IMR-90 (cell line): ENCODE measurements around the gene CAST. TPM values are rescaled to one million over a fixed set of nuclear protein-coding genes. Genes with fewer than 3 reads are reported as not detected.

Experiments used
- ATAC-seq: fragments of 200-7000 bp; cut with Tn5 transposase; 2 replicates; pipeline ENCODE4 v1.9.1; 2020; ENCODE audit warnings: low read depth, mild to moderate bottlenecking, moderate library complexity
- BruUV-seq: library from RNA; stranded (reverse); fragments of 400-500 nt; replicated peaks from 2 replicates; lab custom pipeline; 2021; lab: Mats Ljungman, UMichigan
- CTCF ChIA-PET: fragments of 300-600 bp; formaldehyde crosslinking; extraction: SDS; loops from one replicate; lab custom pipeline; 2021; ENCODE audit warnings: antibody characterized with exemption; lab: Yijun Ruan, JAX
- POLR2A ChIA-PET: fragments of 300-600 bp; sonication (Branson Sonifier 250); formaldehyde crosslinking; loops from one replicate; lab custom pipeline; 2022; ENCODE audit warnings: antibody characterized with exemption; ENCODE audit not compliant: unreplicated experiment; lab: Charles Lee
- DNase-seq: peaks from one replicate; pipeline ENCODE4 v3.0.0; 2013
- H2AFZ ChIP-seq: replicated peaks from 2 replicates; pipeline ENCODE3; 2013; ENCODE audit warnings: low read length, mild to moderate bottlenecking; ENCODE audit not compliant: poor library complexity
- H2AK5ac ChIP-seq: 2 replicates; pipeline ENCODE4 v1.6.1; 2013; ENCODE audit warnings: low read depth, low read length, inconsistent platforms
- H2AK9ac ChIP-seq: replicated peaks from 2 replicates; pipeline ENCODE3; 2013; ENCODE audit warnings: mild to moderate bottlenecking, low read depth, low read length, moderate library complexity; ENCODE audit not compliant: poor library complexity
- H2BK120ac ChIP-seq: 2 replicates; pipeline ENCODE4 v1.6.1; 2013; ENCODE audit warnings: low read depth, low read length, inconsistent platforms
- H2BK15ac ChIP-seq: 3 replicates; pipeline ENCODE4 v1.6.1; 2013; ENCODE audit warnings: low read depth, low read length, inconsistent platforms
- H2BK20ac ChIP-seq: 2 replicates; pipeline ENCODE4 v1.6.1; 2013; ENCODE audit warnings: low read depth, mild to moderate bottlenecking, inconsistent platforms, low read length, moderate library complexity
- H2BK5ac ChIP-seq: 2 replicates; pipeline ENCODE4 v1.6.1; 2013; ENCODE audit warnings: mild to moderate bottlenecking, low read depth, low read length, inconsistent platforms; ENCODE audit not compliant: poor library complexity, severe bottlenecking
- H3K14ac ChIP-seq: replicated peaks from 2 replicates; pipeline ENCODE4 v1.6.1; 2013; ENCODE audit warnings: low read depth, low read length, inconsistent platforms
- H3K18ac ChIP-seq: 2 replicates; pipeline ENCODE4 v1.6.1; 2013; ENCODE audit warnings: low read depth, low read length, control low read depth
- H3K23ac ChIP-seq: 2 replicates; pipeline ENCODE4 v1.6.1; 2013; ENCODE audit warnings: low read depth, low read length, inconsistent platforms
- H3K27ac ChIP-seq: 2 replicates; pipeline ENCODE4 v1.5.1; 2013; ENCODE audit warnings: mild to moderate bottlenecking, control low read depth, low read length; ENCODE audit not compliant: insufficient read depth
- H3K27me3 ChIP-seq: 2 replicates; pipeline ENCODE4 v1.6.1; 2013; ENCODE audit warnings: low read length; ENCODE audit not compliant: control insufficient read depth, insufficient read depth
- H3K36me3 ChIP-seq: 2 replicates; pipeline ENCODE4 v1.6.1; 2013; ENCODE audit warnings: low read length, mixed read lengths; ENCODE audit not compliant: control insufficient read depth, insufficient read depth
- H3K4ac ChIP-seq: 2 replicates; pipeline ENCODE4 v1.6.1; 2013; ENCODE audit warnings: low read depth, low read length, inconsistent platforms
- H3K4me1 ChIP-seq: 2 replicates; pipeline ENCODE4 v1.6.1; 2013; ENCODE audit warnings: low read length, mixed read lengths; ENCODE audit not compliant: control insufficient read depth, insufficient read depth
- H3K4me2 ChIP-seq: 2 replicates; pipeline ENCODE4 v1.6.1; 2013; ENCODE audit warnings: low read depth, mild to moderate bottlenecking, control low read depth, low read length, moderate library complexity
- H3K4me3 ChIP-seq: 2 replicates; pipeline ENCODE4 v1.5.1; 2013; ENCODE audit warnings: low read depth, mild to moderate bottlenecking, control low read depth, low read length, moderate library complexity; ENCODE audit not compliant: insufficient read depth
- H3K56ac ChIP-seq: 2 replicates; pipeline ENCODE4 v1.6.1; 2013; ENCODE audit warnings: low read length, inconsistent platforms; ENCODE audit not compliant: insufficient read depth; ENCODE audit errors: extremely low read depth
- H3K79me1 ChIP-seq, 2 experiments: 2 replicates each; pipeline ENCODE4 v1.6.1; 2013; ENCODE audit warnings: low read length in 2 of 2, inconsistent platforms in 1 of 2, low read depth in 1 of 2
- H3K9ac ChIP-seq: 2 replicates; pipeline ENCODE4 v1.6.1; 2013; ENCODE audit warnings: low read depth, low read length, control low read depth
- H3K9me1 ChIP-seq: 2 replicates; pipeline ENCODE4 v1.6.1; 2013; ENCODE audit warnings: low read length, inconsistent platforms; ENCODE audit not compliant: insufficient read depth
- H3K9me3 ChIP-seq: 2 replicates; pipeline ENCODE4 v1.6.1; 2013; ENCODE audit warnings: low read length; ENCODE audit not compliant: control insufficient read depth, insufficient read depth
- H4K20me1 ChIP-seq: 2 replicates; pipeline ENCODE4 v1.6.1; 2013; ENCODE audit warnings: low read length, inconsistent platforms; ENCODE audit not compliant: insufficient read depth
- H4K5ac ChIP-seq: 2 replicates; pipeline ENCODE4 v1.6.1; 2013; ENCODE audit warnings: mild to moderate bottlenecking, low read depth, low read length, control low read depth
- H4K8ac ChIP-seq, 2 experiments: 2 replicates each; pipeline ENCODE4 v1.6.1; 2013; ENCODE audit warnings: low read depth in 2 of 2, low read length in 2 of 2, control low read depth in 1 of 2, inconsistent platforms in 1 of 2
- H4K91ac ChIP-seq: 2 replicates; pipeline ENCODE4 v1.6.1; 2013; ENCODE audit warnings: low read depth, low read length, inconsistent platforms; ENCODE audit not compliant: insufficient read depth
- BHLHE40 ChIP-seq: fragments of 150-350 bp; IDR thresholded peaks from 2 replicates; pipeline ENCODE4 v1.6.1; 2016; ENCODE audit warnings: mild to moderate bottlenecking, low read depth, low read length
- CEBPB ChIP-seq: IDR thresholded peaks from 2 replicates; pipeline ENCODE4 v1.6.1; 2012; ENCODE audit warnings: low read depth, low read length, improper control_type of control experiment
- CHD1 ChIP-seq: IDR thresholded peaks from 2 replicates; pipeline ENCODE4 v1.6.1; 2012; ENCODE audit warnings: low read depth, low read length, improper control_type of control experiment
- FOS ChIP-seq: fragments of 150-350 bp; IDR thresholded peaks from 2 replicates; pipeline ENCODE4 v1.6.1; 2016; ENCODE audit warnings: low read depth, low read length
- MAFK ChIP-seq: IDR thresholded peaks from 2 replicates; pipeline ENCODE4 v1.6.1; 2012; ENCODE audit warnings: low read depth, low read length, improper control_type of control experiment
- MAZ ChIP-seq: IDR thresholded peaks from 2 replicates; pipeline ENCODE4 v1.6.1; 2012; ENCODE audit warnings: low read depth, mild to moderate bottlenecking, low read length, improper control_type of control experiment, moderate library complexity, borderline replicate concordance
- MXI1 ChIP-seq: IDR thresholded peaks from 2 replicates; pipeline ENCODE4 v1.6.1; 2012; ENCODE audit warnings: low read depth, mild to moderate bottlenecking, low read length, moderate library complexity, borderline replicate concordance
- NFE2L2 ChIP-seq: fragments of 150-350 bp; IDR thresholded peaks from 2 replicates; pipeline ENCODE4 v1.6.1; 2016; ENCODE audit warnings: low read depth, mild to moderate bottlenecking, low read length
- POLR2A ChIP-seq: IDR thresholded peaks from 2 replicates; pipeline ENCODE4 v1.6.1; 2012; ENCODE audit warnings: mild to moderate bottlenecking, low read depth, low read length
- RAD21 ChIP-seq: IDR thresholded peaks from 2 replicates; pipeline ENCODE4 v1.6.1; 2012; ENCODE audit warnings: low read length, improper control_type of control experiment
- RCOR1 ChIP-seq: IDR thresholded peaks from 2 replicates; pipeline ENCODE4 v1.6.1; 2012; ENCODE audit warnings: mild to moderate bottlenecking, low read length, improper control_type of control experiment; ENCODE audit not compliant: insufficient replicate concordance
- RFX5 ChIP-seq: IDR thresholded peaks from 2 replicates; pipeline ENCODE4 v1.8.0; 2012; ENCODE audit warnings: low read depth, mild to moderate bottlenecking, low read length, moderate library complexity
- SMC3 ChIP-seq: fragments of 150-350 bp; IDR thresholded peaks from 2 replicates; pipeline ENCODE4 v1.6.1; 2016; ENCODE audit warnings: low read depth, mild to moderate bottlenecking, antibody characterized with exemption, low read length, moderate library complexity
- dilution Hi-C: fragments of 300-500 bp; cut with HindIII; formaldehyde crosslinking; loops from one replicate; pipeline ENCODE4 v1.14.3; 2018; ENCODE audit warnings: low sequenced_read_pairs; ENCODE audit not compliant: unreplicated experiment
- in situ Hi-C: fragments of 300-500 bp; cut with MboI; formaldehyde crosslinking; loops from 3 replicates; pipeline ENCODE4 v1.14.3; 2019; ENCODE audit warnings: low sequenced_read_pairs, inconsistent platforms, mixed read lengths
- intact Hi-C: fragments of 100-400 bp; cut with micrococcal nuclease; formaldehyde crosslinking; loops from 2 replicates; pipeline ENCODE4 v1.10.0; 2022
- polyA plus RNA-seq, 3 experiments: library from polyadenylated mRNA; depleted of rRNA; stranded (reverse); fragments of >200 nt; gene quantifications; 2 replicates each; pipeline ENCODE4 v1.2.3, GENCODE V29; 2012; ENCODE audit warnings: low replicate concordance in 1 of 3
- total RNA-seq: library from RNA; depleted of rRNA; stranded (reverse); fragments of >200 nt; gene quantifications from 2 replicates; pipeline ENCODE4 v1.2.3, GENCODE V29; 2012
- TF ChIP-seq, protein P1 (sequence below): fragments of 150-350 bp; IDR thresholded peaks from 2 replicates; pipeline ENCODE4 v1.6.1; 2016; ENCODE audit warnings: low read depth, mild to moderate bottlenecking, low read length, moderate library complexity, borderline replicate concordance
- TF ChIP-seq, protein P2 (sequence below): fragments of 150-350 bp; IDR thresholded peaks from 2 replicates; pipeline ENCODE4 v1.6.1; 2017; ENCODE audit warnings: mild to moderate bottlenecking, antibody characterized with exemption, low read length, low read depth
- TF ChIP-seq, protein P3 (sequence below): conservative IDR thresholded peaks from 2 replicates; pipeline ENCODE4 v1.5.1; 2012; ENCODE audit warnings: mild to moderate bottlenecking, low read depth, low read length, improper control_type of control experiment

The CAST gene
- total and polyA plus RNA-seq, 2 of the 4 experiments (the other 2 are of a cell fraction) = 91.3 to 128 TPM

DNA sequence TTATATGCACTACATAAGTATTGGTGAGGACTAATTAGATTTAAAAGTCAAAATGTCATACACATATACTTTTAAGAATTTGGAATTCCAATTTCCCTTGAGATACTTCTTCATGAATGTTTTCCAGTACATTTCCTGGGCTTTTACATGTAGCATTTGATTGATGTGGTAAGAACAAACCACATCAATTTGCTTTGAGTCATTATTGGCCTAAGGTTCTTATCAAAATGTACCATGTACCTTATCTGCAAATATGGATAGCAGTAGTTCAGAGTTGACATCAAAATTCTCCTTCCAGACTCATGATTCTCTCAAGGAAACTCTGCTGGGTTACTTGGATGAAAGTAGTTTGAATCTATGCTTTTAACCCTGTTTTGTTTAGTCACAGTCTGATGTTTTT, 2.5 kb downstream of the CAST start:
- Histone ChIP-seq H3K36me3 (no peaks in the 10 kb centered on the region; the same call in 1 of the 2 replicates), H3K4ac (no peak overlapping the region), H4K91ac (no peak overlapping the region), H3K4me1 (peaks cover 5% of the 10 kb centered on the region), H3K79me1 (peaks cover 25 to 64% of the 10 kb centered on the region in 2 experiments), H3K14ac (no peak overlapping the region), H2BK20ac (no peak overlapping the region), H3K9me1 (peaks cover 12% of the 10 kb centered on the region), H2BK120ac (no peak overlapping the region), H3K27ac (no peak overlapping the region), H4K8ac (no peak overlapping the region), H2BK15ac (no peak overlapping the region), H4K20me1 (peaks cover 57% of the 10 kb centered on the region), H3K4me3 (no peak overlapping the region), H2AFZ (no peak overlapping the region), H4K5ac (no peak overlapping the region), H2AK5ac (no peak overlapping the region), H3K9me3 (no peaks in the 10 kb centered on the region), H3K9ac (no peak overlapping the region), H3K27me3 (no peaks in the 10 kb centered on the region), H3K23ac (no peak overlapping the region; the same call in 1 of the 2 replicates), H3K18ac (no peak overlapping the region), H3K56ac (no peak overlapping the region), H3K4me2 (no peak overlapping the region), H2AK9ac (no peak overlapping the region), H2BK5ac (no peak overlapping the region)
- no TSS peak for BruUV-seq
- ATAC-seq = no peak
- no peak for TF ChIP-seq CHD1
- no peak for TF ChIP-seq FOS
- no peak for TF ChIP-seq CEBPB
- TF ChIP-seq MAZ = no peak
- TF ChIP-seq, protein P1, sequence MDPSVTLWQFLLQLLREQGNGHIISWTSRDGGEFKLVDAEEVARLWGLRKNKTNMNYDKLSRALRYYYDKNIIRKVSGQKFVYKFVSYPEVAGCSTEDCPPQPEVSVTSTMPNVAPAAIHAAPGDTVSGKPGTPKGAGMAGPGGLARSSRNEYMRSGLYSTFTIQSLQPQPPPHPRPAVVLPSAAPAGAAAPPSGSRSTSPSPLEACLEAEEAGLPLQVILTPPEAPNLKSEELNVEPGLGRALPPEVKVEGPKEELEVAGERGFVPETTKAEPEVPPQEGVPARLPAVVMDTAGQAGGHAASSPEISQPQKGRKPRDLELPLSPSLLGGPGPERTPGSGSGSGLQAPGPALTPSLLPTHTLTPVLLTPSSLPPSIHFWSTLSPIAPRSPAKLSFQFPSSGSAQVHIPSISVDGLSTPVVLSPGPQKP = no peak
- no peak for TF ChIP-seq SMC3
- no peak for TF ChIP-seq RAD21
- no peak for TF ChIP-seq RFX5
- TF ChIP-seq, protein P2, sequence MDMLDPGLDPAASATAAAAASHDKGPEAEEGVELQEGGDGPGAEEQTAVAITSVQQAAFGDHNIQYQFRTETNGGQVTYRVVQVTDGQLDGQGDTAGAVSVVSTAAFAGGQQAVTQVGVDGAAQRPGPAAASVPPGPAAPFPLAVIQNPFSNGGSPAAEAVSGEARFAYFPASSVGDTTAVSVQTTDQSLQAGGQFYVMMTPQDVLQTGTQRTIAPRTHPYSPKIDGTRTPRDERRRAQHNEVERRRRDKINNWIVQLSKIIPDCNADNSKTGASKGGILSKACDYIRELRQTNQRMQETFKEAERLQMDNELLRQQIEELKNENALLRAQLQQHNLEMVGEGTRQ = no peak
- TF ChIP-seq NFE2L2 = no peak
- no peak for TF ChIP-seq BHLHE40
- TF ChIP-seq POLR2A = no peak
- TF ChIP-seq RCOR1 = no peak
- TF ChIP-seq, protein P3, sequence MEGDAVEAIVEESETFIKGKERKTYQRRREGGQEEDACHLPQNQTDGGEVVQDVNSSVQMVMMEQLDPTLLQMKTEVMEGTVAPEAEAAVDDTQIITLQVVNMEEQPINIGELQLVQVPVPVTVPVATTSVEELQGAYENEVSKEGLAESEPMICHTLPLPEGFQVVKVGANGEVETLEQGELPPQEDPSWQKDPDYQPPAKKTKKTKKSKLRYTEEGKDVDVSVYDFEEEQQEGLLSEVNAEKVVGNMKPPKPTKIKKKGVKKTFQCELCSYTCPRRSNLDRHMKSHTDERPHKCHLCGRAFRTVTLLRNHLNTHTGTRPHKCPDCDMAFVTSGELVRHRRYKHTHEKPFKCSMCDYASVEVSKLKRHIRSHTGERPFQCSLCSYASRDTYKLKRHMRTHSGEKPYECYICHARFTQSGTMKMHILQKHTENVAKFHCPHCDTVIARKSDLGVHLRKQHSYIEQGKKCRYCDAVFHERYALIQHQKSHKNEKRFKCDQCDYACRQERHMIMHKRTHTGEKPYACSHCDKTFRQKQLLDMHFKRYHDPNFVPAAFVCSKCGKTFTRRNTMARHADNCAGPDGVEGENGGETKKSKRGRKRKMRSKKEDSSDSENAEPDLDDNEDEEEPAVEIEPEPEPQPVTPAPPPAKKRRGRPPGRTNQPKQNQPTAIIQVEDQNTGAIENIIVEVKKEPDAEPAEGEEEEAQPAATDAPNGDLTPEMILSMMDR = no peak
- TF ChIP-seq MAFK = no peak
- no peak for TF ChIP-seq MXI1
- CTCF ChIA-PET = no interaction called here
- POLR2A ChIA-PET = no interaction called here
- in situ Hi-C loops = no loop called here
- DNase-seq = no peak
- dilution Hi-C loops = no loop called here
- intact Hi-C loops = loop anchor here (5.0 to 10.0 kb wide), 3 partner anchors 37 to 710 kb away; no protein-coding TSS in a partner anchor
